Psoas muscle (tissue), 8 donors: ENCODE data around the gene ARSB. TPM values are rescaled to one million over a fixed set of nuclear protein-coding genes. Genes with fewer than 3 reads are reported as not detected.
A peak's percentile ranks its signal among the peaks of the same experiment; 100 is the strongest.

Experiments
- ATAC-seq, 4 donors: fragments of 200-7000 bp; cut with Tn5 transposase; one replicate each; pipeline ENCODE4 v1.9.1; 2020; ENCODE audit warnings: moderate library complexity in 3 of 4, mild to moderate bottlenecking in 2 of 4
- DNase-seq, 2 donors: peaks; one replicate each; pipeline ENCODE4 v3.0.0-alpha.2; 2020
- H3K27ac ChIP-seq: fragments of 200-600 bp; one replicate; pipeline ENCODE4 v1.8.0; 2022
- H3K27me3 ChIP-seq, 3 donors: fragments of 200-600 bp in 1 of 3; one replicate each; pipeline versions ENCODE4 v1.6.1 to v1.8.0; 2013 to 2022; ENCODE audit warnings: low read length in 2 of 3, mild to moderate bottlenecking in 2 of 3, moderate library complexity in 1 of 3; ENCODE audit not compliant: insufficient read depth in 3 of 3
- H3K36me3 ChIP-seq, 2 donors: fragments of 200-600 bp in 1 of 2; one replicate each; pipeline versions ENCODE4 v1.6.1 to v1.8.0; 2013 to 2022; ENCODE audit warnings: low read depth in 1 of 2, mild to moderate bottlenecking in 1 of 2, moderate library complexity in 1 of 2; ENCODE audit not compliant: insufficient read depth in 1 of 2
- H3K4me1 ChIP-seq: fragments of 200-600 bp; one replicate; pipeline ENCODE4 v1.8.0; 2022
- H3K4me3 ChIP-seq: fragments of 200-600 bp; one replicate; pipeline ENCODE4 v1.8.0; 2022; ENCODE audit warnings: mild to moderate bottlenecking
- H3K9me3 ChIP-seq: fragments of 200-600 bp; one replicate; pipeline ENCODE4 v1.8.0; 2022
- WGBS, 3 donors: extraction: QIAGEN DNeasy Blood & Tissue Kit; methylation state at CpG; one replicate each; pipeline versions ENCODE4 v1.1.6 to v1.1.7; 2013; 5-methylcytosine and 5-hydroxymethylcytosine counted together
- intact Hi-C, 2 donors: fragments of 100-400 bp; cut with DNase I; formaldehyde crosslinking; loops; one replicate each; pipeline versions ENCODE4 v1.11.0 to v1.14.2; 2022
- polyA plus RNA-seq, 3 donors: library from polyadenylated mRNA; stranded (reverse); fragments of 200-250 nt; gene quantifications; one replicate each; pipeline ENCODE4 v1.2.3, GENCODE V29; 2013
- total RNA-seq, 4 donors: library from RNA; stranded (reverse); fragmentation: NEBNext Ultra II Directional in 2 of 4; extraction: Animal tissue kit (Norgen Biotek cat#: 25700) in 2 of 4; gene quantifications; one replicate each; pipeline versions ENCODE4 v1.2.1 to v1.2.4, GENCODE V29; 2021 to 2023
- TF ChIP-seq, protein P1 (sequence below): fragments of 200-600 bp; IDR thresholded peaks from one replicate; pipeline ENCODE4 v1.8.0; 2022; ENCODE audit warnings: antibody characterized with exemption
- donor health status: healthy with polysubstance abuse.
- donor health status: DM: no; HTN: no; CAD: no; lungs with moderate emphysema.
- donor health status: Bipolar disorder and iron deficiency.
- donor health status: healthy.
- donor health status: DM: yes; HTN: yes; CAD: no.
- donor health status: DM: no; HTN: no; CAD: no.
- donor health status: DM: no; HTN: no; CAD: no.
- donor health status: DM: yes; HTN: yes; CAD: no.

Gene ARSB
- total and polyA plus RNA-seq, 7 donors, result 1.3 to 6.5 (median 3.6) TPM

- TF ChIP-seq, protein P1, sequence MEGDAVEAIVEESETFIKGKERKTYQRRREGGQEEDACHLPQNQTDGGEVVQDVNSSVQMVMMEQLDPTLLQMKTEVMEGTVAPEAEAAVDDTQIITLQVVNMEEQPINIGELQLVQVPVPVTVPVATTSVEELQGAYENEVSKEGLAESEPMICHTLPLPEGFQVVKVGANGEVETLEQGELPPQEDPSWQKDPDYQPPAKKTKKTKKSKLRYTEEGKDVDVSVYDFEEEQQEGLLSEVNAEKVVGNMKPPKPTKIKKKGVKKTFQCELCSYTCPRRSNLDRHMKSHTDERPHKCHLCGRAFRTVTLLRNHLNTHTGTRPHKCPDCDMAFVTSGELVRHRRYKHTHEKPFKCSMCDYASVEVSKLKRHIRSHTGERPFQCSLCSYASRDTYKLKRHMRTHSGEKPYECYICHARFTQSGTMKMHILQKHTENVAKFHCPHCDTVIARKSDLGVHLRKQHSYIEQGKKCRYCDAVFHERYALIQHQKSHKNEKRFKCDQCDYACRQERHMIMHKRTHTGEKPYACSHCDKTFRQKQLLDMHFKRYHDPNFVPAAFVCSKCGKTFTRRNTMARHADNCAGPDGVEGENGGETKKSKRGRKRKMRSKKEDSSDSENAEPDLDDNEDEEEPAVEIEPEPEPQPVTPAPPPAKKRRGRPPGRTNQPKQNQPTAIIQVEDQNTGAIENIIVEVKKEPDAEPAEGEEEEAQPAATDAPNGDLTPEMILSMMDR, result no peak
- H3K4me3 ChIP-seq, result no peak overlapping the region
- no peaks in the 10 kb centered on the region for H3K27me3 ChIP-seq
- ATAC-seq (no peak), DNase-seq (no peak)
- no peak overlapping the region for H3K27ac ChIP-seq
- no peaks in the 10 kb centered on the region for H3K9me3 ChIP-seq
- WGBS, 3 donors, result 96 to 97% (median 96%) methylated on average over 8 of the region's 8 CpGs
- intact Hi-C loops, result no loop called here
- H3K4me1 ChIP-seq, result no peaks in the 10 kb centered on the region
- H3K36me3 ChIP-seq, result no peaks in the 10 kb centered on the region
Observed at GRCh38 chr5:78922879-78923621, 62.1 kb downstream of the ARSB start.

- Histone ChIP-seq H3K27ac (no peak overlapping the region), H3K4me3 (no peak overlapping the region), H3K4me1 (no peaks in the 10 kb centered on the region), H3K36me3 (no peaks in the 10 kb centered on the region), H3K27me3 (no peaks in the 10 kb centered on the region), H3K9me3 (no peaks in the 10 kb centered on the region)
- DNase-seq (no peak), ATAC-seq (no peak)
- intact Hi-C loops, result no loop called here
- TF ChIP-seq, protein P1, result peak; percentile 18
- WGBS, 3 donors, result 80 to 91% (median 83%) methylated on average over 2 of the region's 2 CpGs
Observed at GRCh38 chr5:78920604-78921003, 64.5 kb downstream of the ARSB start.

GRCh38 chr5:78919796-78920195, 65.3 kb downstream of the ARSB start:
- WGBS, 3 donors, result 85 to 100% (median 94%) methylated on average over 1 of the region's 1 CpG
- Histone ChIP-seq H3K27me3 (no peaks in the 10 kb centered on the region), H3K36me3 (no peaks in the 10 kb centered on the region), H3K4me3 (no peak overlapping the region), H3K9me3 (no peaks in the 10 kb centered on the region), H3K27ac (no peak overlapping the region), H3K4me1 (no peaks in the 10 kb centered on the region)
- TF ChIP-seq, protein P1, result no peak
- DNase-seq (no peak), ATAC-seq (no peak)
- intact Hi-C loops, result no loop called here

DNA sequence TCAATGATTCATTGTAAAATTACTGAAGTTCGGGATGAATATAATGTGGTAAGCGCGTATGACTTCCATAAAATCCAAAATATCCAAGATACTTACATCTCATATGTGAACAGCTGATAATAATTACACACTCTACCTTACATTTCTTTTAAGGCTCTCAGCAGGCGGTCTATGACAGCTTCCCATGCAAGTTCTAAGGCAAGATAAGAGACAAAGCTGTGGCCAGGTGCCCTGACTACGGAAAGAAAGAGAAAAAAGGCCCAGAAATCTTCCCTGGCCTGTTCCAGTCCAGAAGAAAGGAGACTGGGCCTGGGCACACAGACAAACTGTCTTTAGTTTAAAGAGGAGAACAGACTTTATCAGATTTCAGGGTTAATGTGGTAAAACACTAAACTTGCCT, 69.1 kb downstream of the ARSB start:
- no peaks in the 10 kb centered on the region for H3K27me3 ChIP-seq
- 76 to 77% (median 76%) methylated on average over 5 of the region's 5 CpGs for WGBS, 3 donors
- intact Hi-C loops, result no loop called here
- ATAC-seq (no peak), DNase-seq (no peak)
- H3K36me3 ChIP-seq, result no peaks in the 10 kb centered on the region
- H3K9me3 ChIP-seq, result no peaks in the 10 kb centered on the region
- TF ChIP-seq, protein P1, result no peak
- no peak overlapping the region for H3K4me3 ChIP-seq
- no peaks in the 10 kb centered on the region for H3K4me1 ChIP-seq
- H3K27ac ChIP-seq, result no peak overlapping the region

- H3K36me3 ChIP-seq, result no peaks in the 10 kb centered on the region
- 84 to 89% (median 87%) methylated on average over 3 of the region's 3 CpGs for WGBS, 3 donors
- intact Hi-C loops, result no loop called here
- no peak for DNase-seq
- no peak for ATAC-seq
- H3K4me3 ChIP-seq, result no peak overlapping the region
- TF ChIP-seq, protein P1, result no peak
- H3K4me1 ChIP-seq, result no peaks in the 10 kb centered on the region
- H3K27ac ChIP-seq, result no peak overlapping the region
- H3K9me3 ChIP-seq, result no peaks in the 10 kb centered on the region
- H3K27me3 ChIP-seq, result no peaks in the 10 kb centered on the region
Observed at GRCh38 chr5:78915170-78915569, 69.9 kb downstream of the ARSB start.
